HUDEP-2 (cell line): Measurements from ENCODE around the gene ARHGEF11.

Source experiments
- DNase-seq, 76 experiments: peaks; one replicate each; lab custom pipeline; 2025; ENCODE audit not compliant: unreplicated experiment in 76 of 76; lab: John Stamatoyannopoulos, UW

The ARHGEF11 gene

DNA sequence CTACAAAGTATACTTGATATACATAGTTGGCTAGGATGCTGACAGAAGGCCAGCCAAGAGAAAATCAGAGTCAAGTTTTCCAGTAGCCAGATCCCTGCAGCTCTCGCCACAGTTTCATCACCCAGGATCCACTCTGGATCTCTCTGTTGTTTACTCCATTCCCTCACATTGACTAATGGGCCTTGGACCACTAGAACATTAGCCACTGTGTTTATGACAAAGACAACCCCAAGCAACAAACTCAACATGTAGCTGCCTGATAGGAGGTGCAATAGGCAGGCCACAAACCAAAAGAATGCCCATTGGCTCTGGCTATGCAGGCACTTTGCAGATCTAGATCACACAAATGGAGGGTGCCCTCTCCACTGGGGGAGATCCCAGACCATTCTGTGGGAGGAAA lies 44.2 kb downstream of the ARHGEF11 start:
- DNase-seq: no peak

- no peak for DNase-seq
Observed at GRCh38 chr1:157000686-157001085, 44.9 kb downstream of the ARHGEF11 start.

DNA sequence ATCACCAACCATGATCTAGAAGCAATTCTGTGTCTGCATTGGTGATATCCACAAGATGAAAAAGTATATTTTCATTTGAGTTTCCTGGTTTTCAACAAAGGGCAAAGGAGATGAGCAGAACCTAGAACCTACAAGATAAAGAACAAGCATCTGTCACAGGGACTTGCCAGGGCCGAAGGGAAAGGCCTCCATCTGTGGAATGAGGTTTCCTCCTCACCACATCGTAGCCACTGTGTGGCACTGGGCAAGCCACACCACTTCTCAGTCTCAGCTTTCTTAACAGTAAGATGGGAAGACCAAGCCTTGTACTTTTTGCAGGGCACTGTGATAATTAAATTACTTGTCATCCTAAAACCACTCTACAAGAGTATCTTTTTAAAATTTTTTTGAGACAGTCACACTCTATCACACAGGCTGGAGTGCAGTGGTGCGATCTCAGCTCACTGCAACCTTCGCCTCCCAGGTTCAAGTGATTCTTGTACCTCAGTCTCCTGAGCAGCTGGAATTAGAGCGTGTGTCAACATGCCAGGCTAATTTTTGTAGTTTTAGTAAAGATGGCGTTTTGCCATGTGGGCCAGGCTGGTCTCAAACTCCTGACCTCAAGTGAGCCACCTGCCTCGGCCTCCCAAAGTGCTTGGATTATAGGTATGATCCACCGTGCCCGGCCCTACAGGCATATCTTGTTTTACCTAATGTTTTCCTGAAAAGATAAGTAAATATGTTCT lies 45.8 kb downstream of the ARHGEF11 start:
- DNase-seq: no peak

DNA sequence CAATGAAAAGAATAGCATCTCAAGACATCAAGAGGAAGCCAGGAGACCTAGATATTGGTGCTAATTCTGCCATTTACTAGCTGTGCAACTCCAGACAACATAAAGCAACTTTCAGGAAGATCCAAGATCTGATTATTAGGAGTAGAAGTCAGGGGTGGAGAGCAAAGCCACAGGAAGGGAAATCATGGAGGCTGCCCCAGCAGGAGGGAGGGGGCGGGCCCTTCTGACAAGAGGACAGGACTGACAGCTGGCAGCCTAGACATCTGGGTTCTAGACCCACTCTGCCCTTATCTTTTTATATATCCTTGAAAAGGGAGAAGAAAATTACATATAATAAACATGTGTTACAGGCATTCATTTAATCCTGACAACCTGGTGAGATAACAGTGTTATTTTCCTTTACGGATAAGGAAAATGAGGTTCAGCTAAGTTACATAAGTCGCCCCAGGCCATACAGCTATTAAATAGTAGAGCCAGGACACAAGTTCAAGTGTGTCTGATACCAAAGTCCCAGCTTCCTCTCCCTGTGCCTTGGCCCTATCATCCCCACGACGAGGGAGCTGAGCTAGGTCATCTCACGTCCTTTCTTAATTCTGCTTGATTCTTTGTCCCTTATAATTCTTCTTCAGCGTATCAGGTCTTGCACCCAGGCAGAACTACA lies 46.6 kb downstream of the ARHGEF11 start:
- DNase-seq: no peak

GRCh38 chr1:156998301-156998700 lies 47.2 kb downstream of the ARHGEF11 start:
- DNase-seq: no peak

DNA sequence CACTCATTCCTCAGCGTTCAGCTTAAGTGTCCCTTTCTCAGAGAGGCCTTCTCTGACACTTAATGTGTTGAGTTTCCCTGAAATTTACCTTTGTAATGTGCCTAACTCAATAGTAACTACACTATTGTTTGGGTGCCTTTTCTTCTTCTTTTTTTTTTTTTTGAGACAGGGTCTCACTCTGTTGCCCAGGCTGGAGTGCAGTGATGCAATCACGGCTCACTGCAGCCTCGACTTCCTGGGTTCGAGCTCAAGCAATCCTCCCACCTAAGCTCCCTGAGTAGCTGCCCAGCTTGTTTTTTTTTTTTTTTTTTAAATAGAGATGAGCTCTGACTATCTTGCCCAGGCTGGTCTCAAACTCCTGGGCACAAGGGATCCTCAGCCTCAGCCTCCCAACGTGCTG lies 50.1 kb downstream of the ARHGEF11 start:
- DNase-seq: no peak

DNA sequence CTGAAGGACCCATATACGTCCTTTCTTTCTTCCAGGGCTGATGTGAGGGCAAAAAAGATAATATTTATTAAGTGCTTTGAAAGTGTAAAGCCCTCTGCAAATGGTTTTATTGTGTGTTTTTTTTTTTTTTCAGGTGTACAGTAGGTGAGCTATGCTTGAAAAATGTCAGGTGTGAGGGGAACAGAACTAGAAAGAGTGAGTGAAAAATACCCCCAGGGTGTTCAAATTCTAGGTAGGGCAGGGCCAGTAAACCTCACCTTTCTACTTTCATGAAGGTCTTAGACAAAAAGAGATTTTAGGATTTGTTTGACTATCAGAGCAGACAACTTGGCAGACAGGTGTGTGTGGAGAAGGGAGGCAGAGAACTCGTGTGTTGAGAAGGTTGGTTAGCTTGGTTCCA lies 51.3 kb downstream of the ARHGEF11 start:
- no peak for DNase-seq

DNA sequence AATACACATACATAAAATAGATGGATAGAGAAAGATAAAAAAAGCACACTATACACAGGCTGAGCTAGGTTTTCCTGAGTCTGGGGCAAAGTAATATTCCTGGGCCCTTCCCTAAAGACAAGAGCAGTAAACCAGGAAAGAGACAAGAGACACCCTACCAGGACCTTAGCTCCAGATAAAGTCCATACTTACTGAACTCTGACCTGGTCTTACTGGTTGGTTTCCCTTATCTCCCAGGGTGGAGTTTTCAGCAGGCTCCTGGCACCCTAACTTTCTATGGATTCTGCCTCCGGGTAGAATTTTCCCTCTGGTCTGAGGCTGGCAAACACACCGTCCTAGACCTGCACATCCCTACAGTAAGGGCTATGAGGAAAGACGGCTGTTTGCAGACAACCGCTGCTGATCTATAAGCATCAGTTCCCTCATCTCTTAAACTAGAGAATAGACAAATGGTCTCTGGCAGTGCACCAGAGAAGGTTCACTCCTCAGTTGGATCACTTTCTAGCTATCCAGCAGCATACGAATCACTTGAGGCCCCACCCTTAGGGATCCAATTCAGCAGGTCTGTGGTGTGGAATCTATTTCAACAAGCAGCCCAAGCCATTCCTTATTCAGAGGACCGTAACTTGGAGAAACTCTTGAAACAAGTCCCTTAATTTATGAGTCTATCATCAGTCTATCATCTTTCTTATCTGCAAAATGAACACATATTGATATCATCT lies 52.0 kb downstream of the ARHGEF11 start:
- DNase-seq: no peak

- DNase-seq: peak in 1 of 76 experiments; percentile 5
Observed at GRCh38 chr1:156992215-156992614, 53.3 kb downstream of the ARHGEF11 start.

DNA sequence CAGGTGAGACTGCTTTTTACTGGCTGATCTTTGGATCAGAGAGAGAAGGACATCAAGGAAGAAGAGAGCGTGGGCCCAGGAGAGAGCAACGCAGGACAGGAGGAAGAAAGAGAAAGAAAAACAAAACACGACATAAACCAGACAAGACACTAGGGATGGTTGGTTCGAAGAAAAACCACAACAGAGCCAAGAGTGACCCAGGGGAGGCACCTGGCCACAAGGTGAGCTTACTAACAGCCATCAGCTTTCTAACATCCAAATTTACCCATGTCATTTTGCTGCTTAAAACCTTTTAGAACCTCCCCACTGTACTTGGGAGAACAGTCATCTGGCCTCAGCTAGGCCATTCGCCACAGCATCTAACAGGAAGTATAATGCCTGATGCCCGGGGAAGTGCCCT lies 57.8 kb downstream of the ARHGEF11 start:
- DNase-seq: no peak

- no peak for DNase-seq
Observed at GRCh38 chr1:156980551-156980950, 65.0 kb downstream of the ARHGEF11 start.

DNA sequence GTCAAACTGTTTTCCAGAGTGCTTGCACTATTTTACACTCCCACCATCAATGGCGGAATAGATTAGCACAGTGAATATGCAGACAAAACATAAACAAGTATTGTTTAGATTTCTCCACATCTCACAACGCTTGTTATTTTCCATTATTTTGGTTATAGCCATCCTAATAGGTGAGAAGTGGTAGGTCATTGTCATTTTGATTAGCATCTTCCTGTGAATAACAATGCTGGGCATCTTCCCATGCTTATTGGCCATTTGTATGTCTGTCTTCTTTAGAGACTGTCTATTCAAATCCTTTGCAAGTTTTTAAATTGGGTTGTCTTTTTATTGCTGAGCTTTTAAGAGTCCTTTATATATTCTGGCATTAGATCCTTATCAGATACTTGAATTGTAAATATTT lies 70.5 kb downstream of the ARHGEF11 start:
- DNase-seq: no peak

DNA sequence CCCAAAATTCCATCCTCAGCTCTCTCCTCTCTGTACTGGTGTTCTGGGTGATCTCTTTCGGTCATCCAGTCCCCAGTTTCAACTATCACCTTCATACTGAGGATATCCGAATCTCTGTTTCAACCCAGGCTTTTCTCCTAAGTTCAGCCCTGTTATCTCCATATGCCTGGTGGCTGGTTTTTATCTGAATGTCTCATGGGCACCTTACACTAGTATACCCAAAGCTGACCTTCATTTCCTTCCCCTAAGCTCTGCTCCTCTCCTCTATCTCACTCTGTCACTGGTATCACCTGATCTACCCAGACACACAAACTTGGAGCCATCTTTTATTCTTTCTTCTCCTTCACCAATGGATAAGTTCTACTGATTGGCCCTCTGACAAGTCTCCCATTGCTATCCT lies 72.1 kb downstream of the ARHGEF11 start:
- DNase-seq: peak in 7 of 76 experiments; percentile 9 to 39 (median 21)

- DNase-seq: no peak
Observed at GRCh38 chr1:156970017-156970416, 75.5 kb downstream of the ARHGEF11 start.

GRCh38 chr1:156969496-156969895 lies 76.0 kb downstream of the ARHGEF11 start:
- no peak for DNase-seq

DNA sequence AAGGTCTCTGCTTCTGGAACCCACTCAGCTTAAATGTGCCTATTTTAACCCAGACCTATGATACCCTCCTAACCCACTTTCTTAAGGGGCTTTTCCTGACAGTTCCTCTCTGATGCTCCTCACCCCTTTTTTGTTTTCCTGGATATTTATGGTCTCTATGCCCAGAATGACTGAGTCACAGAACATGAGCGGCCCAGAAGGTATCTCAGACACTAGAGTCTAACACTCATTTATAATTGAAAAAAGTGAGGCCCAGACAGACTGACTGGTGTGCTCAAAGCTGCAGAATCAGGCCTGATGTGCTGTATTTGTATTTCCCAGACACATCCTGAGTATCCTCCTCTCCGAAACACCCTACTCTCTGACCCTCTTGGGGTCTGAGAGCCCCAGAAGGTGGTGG lies 81.1 kb downstream of the ARHGEF11 start:
- no peak for DNase-seq

DNA sequence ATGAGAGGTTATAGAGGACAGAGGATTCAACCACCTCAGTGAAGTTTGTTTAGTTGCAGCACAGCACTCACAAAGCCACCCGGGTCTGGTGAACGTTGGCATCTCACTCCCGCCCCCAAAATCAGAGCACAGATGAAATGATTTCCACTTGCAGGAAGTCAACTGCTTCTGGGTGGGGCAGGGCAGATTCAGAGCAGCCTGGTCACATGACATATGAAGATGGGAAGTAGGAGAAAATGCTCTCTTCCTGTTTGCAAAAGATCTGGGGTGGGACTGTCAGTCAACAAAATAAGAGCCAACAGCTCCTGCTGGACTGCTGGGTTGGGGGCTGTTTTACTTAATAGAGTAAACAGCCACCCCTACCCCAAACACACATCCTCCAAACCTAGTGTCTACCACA lies 81.9 kb downstream of the ARHGEF11 start:
- peak in 2 of 76 experiments; percentile 1 to 3 for DNase-seq

DNA sequence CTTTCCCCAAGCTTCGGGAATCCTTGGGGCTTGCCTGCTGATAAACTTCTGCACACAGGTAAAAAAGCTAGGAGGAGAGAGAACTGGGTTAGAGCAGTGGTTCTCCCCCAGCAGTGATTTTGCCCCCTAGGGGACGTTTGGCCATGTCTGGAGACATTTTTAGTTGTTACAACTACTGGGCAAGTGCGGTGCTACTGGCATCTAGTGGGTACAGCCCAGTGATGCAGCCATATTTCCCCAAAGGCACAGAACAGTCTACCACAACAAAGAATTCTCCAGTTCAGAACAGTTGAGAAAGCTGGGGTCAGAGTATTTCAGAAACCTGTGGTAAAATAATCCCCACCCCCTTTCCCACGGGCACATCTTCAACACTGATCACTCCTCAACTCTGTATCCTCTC lies 83.8 kb downstream of the ARHGEF11 start:
- peak in 27 of 76 experiments; percentile 8 to 58 (median 23) for DNase-seq

DNA sequence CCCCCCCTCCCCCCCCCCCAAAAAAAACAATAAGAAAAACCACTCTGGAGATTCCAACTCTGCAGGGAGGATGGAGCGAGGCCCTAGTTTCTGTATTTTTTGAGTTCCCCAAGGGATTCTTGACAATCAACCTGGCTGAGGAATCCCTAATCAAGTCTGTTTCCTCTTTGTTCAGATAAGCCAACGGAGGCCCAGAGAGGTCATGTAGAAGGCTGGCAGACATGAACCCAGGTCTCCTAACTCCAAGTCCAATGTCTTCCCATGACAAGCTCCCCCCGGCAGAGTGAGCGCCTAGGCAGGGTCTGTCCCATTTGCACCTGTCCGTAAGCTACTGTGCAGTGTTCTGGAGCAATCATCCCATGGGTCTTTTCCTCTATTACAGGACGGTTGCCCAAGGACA lies 85.6 kb downstream of the ARHGEF11 start:
- no peak for DNase-seq

DNA sequence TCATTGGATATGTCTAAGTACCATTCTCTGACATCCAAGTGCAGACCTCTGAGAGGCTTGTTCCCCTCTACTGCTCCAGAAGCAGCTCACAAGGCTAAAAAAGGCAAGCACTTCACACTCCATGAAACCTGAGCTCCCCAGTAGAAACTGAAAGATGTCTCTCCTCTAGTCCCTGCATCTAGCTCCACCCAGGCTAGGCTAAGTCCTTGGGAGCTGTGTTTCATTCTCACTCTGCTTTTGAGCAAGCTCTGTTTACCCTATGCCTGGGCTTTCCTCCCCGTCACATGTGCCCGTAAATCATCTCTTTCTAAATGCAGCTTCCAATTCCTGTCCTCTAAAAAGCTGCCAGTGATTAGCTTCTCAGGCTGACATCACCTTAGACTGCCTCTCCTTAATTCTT lies 86.1 kb downstream of the ARHGEF11 start:
- no peak for DNase-seq

DNA sequence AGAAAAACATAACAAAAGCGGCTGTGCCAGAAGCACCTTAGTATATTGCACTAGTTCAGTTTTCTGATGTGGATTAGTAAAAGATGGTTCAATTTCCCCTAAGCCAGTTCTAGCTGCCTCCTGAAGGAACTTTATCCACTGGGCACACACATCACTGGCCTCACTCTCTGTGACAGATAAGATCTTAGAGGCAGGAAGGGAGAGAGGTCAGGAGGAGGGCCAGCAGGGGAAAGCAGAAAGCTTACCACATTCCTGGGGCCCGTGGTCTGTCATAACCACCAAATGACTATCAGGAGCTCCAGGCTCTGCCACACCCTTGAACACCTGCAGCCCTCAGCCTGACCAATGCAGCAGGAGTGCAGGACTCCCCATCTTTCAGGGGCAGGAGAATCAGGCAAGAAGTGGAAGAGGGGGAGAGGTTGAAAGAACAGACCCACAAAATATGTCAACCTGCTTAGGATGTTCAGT lies 87.3 kb downstream of the ARHGEF11 start:
- DNase-seq: no peak

DNA sequence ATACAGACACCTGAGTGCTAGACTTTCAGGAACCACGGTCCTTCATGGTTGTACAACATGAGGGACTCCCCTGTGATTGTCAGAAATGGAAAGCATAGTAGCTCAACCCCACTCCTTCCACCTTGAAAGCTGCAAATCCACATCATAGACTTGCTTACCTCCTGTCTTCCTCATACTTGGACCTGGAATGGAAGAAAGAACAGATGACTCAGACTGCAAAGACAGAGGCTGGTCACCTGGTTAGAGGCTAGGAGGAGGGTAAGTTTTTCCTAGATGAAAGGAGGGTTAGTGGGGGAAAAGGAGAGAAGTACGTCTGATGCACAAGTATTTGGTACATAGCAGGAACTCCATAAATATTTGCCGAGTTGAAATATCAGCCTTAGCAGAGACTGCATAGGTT lies 87.9 kb downstream of the ARHGEF11 start:
- DNase-seq: no peak
